Epidermal melanocyte (primary cell): Measurements from ENCODE around the gene PXT1.
"Not testable (repeated sequence)": the region's sequence is repeated elsewhere in the genome, so short reads cannot be mapped to it uniquely, and the experiment has no call there.

ENCODE experiments used
- DNase-seq: peaks from one replicate; pipeline ENCODE4 v3.0.0; 2011; ENCODE audit warnings: low spot score; ENCODE audit not compliant: insufficient read length

PXT1 gene, protein sequence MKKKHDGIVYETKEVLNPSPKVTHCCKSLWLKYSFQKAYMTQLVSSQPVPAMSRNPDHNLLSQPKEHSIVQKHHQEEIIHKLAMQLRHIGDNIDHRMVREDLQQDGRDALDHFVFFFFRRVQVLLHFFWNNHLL

DNA sequence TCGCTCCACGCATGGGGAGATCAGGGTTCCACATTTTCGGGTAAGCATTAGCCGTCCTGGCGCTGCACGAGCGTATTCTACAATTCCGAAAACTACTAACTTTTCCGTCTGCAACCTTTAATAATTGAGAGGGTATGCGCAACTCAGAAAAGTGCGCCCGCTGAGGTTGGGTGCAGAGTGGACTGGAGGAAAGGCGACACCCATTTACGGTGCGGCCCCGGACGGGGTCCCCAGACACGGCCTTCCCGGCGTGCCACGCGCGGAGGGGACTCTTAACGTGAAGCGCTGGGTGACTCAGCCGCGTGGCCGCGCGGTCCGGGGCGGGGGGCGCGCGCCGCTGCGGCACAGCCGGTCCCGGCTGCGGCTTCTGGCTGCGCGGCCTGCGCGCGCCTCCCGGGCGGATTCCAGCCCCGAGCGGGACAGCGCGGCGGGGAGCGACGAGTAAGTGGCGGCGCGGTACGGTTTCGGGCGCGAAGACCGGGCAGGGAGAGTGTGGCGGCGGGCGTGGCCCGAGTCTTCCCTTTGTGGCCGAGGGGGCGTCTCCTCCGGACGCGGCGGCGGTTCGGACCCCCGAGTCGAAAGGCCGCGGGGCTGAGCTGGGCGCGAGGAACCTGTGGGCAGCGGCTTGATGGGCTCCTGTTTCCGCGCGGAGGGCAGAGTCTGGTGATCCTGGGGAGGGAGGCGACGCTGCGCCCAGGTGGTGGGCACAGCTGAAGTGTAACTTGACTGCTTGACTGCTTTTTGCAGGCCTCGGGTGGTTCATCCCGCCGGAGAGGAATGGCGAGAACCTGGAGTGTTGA is at the start of gene PXT1, which contains the start of gene KCTD20:
Gene PXT1, minus strand, starts transcription at position 184 of the 800 bp plus-strand sequence. CDS start 16,772 bp downstream, outside the sequence.
Gene KCTD20, plus strand, starts transcription at position 330 of the 800 bp plus-strand sequence. CDS start 27,098 bp downstream, outside the sequence.
- peak; percentile 89 for DNase-seq

DNA sequence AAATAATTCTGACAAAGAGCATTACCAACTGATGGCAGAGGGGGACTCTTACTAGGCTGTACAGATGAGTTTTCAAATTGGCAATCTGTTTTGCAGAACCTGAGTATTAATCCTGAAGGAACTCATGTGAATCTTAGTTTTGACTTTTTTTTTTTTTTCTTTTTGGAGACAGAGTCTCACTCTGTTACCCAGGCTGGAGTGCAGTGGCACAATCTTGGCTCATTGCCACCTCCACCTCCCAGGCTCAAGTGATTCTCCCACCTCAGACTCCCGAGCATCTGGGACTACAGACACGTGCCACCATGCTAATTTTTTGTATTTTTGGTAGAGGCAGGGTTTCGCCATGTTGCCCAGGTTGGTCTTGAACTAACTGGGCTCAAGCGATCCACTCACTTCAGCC is 49.4 kb upstream of the PXT1 start:
- DNase-seq = no peak

DNA sequence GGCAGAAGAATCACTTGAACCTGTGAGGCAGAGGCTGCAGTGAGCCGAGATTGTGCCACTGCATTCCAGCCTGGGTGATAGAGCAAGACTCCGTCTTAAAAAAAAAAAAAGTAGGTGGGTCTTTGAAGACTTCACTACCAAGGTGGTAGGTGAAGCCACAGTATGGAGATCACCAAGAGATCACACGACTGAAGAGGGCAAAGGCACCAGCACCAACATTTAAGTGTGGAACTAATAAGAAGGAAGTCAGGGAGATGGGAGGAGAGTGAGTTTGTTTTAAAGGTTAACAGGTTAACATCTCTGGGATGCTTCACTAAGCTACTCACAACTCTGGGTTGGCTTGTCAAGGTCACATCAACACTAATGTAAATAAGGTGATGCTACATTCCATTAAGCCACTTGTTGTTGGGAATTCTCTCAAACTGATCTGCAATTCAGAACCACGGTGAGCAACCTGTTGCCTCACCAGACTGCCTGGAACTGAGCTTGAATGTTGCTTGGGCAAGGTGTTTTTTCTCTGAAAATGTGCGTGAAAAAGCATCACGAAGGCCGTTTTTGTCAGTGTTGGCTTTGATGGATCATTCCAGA is 48.8 kb upstream of the PXT1 start:
- no peak for DNase-seq

DNA sequence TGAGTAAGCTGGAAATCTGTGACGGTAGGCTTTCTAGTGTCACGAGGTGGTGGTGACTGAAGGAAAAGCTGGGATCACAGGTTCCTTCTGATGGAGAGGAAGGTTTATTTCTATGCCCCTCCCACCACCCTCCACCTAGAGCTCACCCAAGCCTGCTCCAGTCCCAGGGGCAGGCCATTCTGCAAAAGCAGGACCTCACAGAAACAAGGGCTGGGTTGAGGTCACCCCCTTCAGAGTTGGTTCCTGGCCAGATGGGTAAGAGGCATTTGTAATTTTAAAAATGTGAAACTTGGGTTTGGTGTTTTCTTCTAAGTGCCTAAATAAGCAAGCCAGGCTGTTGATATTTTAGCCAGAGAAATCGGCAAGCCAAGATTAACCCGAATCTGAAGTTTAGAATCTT is 46.8 kb upstream of the PXT1 start:
- DNase-seq = no peak

DNA sequence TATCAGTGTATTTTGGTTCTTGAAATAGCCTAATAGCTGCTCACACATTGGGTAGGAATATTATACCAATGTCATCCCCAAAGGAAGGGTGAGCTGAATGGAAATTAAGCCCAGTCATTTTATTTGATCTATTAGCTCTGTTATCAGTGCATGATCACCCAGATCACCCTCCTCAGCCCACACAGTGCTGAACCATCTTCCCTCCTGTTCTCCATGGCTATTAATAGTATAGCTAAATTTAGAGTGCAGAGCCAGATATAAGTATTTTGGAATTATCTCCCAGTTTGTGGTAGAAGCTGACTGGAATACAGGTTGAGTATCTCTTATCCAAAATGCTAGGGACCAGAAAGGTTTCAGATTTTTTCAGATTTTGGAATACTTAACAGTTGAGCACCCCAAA is 45.6 kb upstream of the PXT1 start:
- DNase-seq = no peak

DNA sequence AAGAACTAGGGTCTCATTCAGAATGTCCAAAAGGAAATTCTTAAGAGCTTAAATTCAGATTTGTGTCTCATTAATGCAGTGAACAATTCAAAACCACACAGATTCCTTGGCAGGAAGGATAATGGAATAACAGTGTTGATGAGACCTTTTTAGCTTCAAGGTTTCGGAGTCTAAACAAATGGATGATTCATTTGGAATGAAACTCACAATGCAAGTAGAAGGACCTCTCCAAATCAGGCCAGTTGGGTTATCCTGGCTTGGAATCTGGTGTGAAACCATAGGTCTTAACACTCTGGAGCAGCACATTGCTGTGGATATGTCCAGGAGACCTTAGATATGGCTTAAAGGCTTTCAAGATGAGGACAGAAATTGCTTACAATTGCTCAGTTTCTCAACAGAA is 45.0 kb upstream of the PXT1 start:
- no peak for DNase-seq

DNA sequence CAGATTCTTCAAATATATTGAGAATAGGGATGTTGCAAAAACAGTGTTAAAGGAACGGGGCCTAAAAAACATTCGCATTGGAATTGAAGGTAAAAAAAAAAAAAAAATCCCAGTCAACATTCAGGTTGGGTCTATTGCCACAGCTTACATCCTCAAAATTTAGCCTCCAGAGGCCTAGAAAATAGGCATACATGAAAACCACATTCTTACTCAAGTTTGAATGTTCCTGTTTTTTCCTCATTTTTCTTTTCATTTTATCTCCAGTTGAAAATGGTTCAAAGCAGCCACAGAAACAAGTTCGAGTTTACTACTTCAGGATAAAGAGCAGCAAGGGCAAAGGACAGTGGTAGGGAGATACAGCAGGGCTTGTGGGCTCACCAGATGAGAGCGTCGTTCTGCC is 42.1 kb upstream of the PXT1 start:
- no peak for DNase-seq

DNA sequence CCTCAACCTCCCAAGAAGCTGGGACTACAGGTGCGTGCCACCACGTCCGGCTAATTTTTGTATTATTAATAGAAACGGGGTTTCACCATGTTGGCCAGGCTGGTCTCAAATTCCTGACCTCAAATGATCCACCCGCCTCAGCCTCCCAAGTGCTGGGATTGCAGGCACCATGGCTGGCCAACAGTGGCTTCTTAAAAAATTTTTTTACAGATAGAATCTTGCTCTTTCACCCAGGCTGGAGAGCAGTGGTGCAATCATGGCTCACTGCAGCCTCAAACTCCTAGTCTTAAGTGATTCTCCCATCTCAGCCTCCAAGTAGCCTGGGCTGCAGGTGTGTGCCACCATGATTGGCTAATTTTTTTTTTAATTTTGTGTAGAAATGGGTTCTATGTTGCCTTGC is 40.7 kb upstream of the PXT1 start:
- not testable (repeated sequence) for DNase-seq

DNA sequence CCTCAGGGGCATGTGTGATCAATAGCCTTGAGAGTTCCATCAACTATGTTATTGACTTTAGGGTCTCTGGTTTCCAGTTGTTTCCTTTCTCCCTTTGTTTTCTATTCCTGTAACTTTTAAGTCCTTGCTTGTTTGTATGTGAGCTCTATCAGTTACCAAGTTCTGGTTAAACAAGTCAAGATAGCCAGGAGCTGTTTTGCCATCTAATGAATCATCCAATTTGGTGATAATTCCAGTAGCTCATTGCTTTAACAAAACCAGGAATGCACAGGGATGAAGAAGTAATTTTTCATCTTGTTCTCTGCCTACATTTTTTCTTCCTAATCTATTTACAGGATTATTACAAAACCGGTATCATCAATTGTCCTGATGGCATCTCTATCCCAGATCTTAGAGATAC is 36.6 kb upstream of the PXT1 start:
- no peak for DNase-seq

DNA sequence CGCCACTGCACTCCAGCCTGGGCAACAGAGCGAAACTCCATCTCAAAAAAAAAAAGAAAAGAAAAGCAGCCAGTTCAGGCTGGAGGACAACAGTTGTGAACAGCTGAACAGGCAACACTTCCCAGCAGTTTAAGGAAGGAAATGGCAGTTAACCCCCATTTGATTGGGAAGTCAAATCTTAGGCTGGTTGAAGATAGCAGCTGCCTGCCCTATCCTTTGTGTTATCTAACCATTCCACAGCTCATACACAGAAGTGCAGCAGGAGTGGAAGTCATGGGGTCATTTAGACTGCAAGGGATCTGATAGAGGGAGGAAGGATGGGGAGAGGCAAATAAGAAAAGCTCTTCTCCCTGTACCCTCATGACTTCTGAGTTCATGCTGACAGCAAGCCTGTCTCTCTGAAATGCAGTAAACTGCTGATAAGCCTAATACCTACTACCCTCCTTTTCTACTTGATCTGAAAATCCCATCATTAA is 35.4 kb upstream of the PXT1 start:
- no peak for DNase-seq

DNA sequence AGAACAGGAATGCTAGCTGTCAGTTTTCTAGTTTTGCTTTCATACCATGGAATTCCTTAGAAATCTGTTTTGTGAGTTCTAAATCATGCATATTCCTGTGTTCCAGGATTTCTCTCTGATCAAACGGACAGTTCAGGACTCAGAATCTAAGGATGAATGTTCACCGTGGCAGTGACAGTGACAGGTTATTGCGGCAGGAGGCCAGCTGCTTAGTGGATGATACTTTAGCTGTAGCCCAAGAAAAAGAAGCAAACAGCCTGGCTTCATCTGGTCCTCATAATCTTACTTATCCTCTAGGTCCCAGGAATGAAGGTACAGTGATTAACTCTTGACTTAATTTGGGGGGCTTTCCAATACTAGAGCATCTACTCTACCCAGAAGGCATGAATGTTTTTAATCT is 27.3 kb upstream of the PXT1 start:
- no peak for DNase-seq

DNA sequence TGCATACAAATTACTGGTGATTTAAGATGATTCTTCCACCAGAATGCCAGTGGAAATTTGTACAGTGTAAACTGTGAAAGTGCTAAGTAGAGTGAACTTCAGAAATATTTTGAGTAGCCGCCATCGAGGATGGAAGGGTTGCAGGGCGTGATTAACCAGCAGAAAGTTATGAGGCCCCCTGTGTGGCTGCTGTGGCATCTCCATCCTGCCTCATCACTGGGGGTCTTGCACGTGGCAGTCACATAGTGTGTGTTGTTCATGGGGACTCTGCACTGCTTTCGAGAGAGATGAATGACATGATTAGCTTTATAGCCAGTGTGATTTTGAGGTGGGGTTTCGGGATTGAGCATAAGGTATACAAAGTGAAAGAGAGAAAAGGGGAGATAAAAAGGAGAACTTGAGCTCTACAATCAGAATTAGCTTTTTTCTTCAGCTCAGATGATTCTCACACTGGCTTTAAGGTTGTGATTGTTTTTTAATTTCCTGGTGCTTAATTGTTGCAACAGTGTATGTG is 26.6 kb upstream of the PXT1 start:
- no peak for DNase-seq

DNA sequence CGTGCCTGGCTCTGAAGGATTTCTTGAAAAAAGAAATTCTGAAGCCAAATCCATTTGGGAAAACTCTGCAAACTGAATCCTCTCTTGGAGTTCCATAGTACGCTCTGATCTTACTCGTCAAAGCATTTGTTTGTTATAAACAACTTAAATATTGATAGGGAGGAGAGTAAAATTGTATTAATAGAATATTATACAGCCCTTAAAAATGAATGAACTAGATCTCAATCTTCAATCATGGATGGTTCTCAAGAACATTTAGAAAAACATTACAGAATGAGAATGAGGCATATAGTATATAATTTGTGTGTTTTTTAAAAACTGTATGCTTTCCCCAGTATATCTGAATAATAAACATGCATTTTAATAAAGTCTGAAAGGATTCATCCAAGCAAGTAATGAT is 25.0 kb upstream of the PXT1 start:
- no peak for DNase-seq

DNA sequence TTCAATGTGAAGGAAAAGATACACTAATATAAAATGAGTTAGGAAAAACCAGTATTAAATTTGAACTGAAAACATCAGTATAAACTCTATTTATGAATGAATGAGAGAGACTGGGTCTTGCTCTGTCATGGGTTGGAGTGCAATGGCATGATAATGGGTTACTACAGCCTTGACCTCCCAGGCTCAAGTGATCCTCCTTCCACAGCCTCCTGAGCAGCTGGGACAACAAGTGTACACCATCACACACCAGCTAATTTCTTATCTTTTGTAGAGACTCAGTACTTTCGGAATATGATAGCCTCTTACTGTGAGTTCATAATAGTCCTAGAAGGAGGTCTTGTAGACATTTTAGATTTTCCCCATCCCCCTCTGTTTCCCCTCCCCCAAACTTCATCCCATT is 21.6 kb upstream of the PXT1 start:
- DNase-seq = no peak

DNA sequence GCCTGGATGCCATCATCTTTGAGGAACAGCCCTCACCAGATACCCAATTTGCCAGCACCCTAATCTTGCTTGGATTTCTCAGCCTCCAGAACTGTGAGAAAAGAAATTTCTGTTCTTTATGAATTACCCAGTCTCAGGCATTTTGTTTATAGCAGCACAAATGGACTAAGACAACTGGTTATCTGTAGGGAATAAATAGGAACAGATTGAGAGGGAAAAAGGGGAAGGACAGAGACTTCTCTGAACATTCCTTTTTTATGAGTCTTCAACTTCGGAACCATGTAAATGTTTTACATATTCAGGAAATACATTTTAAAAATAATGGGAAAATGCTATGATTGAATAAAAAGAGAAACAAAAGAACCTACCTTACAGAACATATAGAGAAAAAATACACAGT is 21.0 kb upstream of the PXT1 start:
- DNase-seq = no peak

DNA sequence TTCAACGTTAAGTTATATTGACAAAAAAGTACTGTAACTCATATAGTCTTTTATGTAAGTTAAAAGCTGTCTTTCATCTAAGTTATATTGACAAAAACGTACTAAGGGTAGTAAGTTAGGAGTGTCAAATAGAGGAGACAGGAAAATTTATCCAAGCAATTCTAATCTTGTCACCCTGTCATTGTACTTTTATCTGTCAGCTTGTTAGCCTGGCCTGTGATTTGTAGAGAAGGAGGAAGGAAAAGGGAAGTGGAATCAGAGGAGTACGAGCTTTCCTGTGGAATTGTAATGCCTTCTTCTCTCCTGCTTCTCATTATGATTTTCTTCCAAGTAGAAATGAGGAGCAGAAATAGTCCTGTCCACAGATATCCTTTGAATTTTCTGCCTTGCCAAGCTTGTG is 19.0 kb upstream of the PXT1 start:
- DNase-seq = no peak

DNA sequence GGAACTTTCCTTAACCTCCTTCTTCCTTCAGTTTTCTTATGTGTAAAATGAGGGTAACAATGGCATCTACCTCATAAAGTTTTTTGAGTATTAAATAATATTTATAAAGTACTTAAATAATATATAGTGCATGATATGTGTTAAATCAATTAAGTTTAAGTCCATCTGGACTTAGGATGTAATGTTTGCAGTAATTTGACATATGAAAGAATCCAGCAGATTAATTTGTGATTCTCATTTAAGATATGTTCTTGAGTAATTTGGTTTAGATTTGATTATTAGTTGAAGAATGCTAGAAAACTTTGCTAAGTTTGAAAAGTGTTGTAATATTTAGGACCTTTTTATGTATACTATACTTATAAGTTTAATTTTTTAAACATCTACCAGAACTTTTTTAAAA is 18.3 kb upstream of the PXT1 start:
- DNase-seq = no peak

DNA sequence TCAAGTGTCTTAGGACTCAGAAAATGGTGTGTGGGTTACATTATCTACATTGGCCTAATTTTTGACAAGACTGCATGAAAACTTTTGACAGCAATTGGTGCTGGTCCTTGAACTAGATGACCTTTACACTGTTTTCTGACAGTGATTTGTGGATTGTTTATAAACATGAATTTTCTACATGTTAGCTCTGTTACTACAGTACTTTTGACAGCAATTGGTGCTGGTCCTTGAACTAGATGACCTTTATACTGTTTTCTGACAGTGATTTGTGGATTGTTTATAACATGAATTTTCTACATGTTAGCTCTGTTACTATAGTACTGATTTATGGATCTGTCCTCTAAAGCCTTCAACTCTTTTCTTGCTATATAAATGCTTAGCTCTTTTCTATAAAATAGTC is 16.8 kb upstream of the PXT1 start:
- DNase-seq = no peak

DNA sequence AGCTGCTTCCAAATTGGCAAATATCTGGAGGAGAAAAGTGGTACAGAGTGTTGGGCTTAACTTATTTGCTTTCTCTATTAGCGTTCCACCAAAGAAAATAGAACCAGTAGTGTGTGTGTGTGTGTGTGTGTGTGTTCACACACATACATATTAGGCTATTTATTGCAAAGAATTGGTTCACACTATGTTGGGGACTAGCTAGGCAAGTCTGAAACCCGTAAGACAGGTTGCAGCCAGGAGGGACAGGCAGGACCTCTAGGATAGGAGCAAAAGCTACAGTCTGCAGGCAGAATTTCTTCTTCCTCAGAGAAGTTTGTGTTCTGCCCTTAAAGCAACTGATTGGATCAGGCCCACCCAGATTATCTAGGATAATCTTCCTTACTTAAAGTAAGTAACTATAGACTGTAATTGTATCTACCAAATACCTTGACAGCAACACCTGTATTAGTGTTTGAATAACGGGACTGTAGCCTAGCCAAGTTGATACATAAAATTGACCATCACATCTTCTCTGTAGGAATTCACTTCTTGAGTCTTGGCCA is 12.9 kb upstream of the PXT1 start:
- no peak for DNase-seq

DNA sequence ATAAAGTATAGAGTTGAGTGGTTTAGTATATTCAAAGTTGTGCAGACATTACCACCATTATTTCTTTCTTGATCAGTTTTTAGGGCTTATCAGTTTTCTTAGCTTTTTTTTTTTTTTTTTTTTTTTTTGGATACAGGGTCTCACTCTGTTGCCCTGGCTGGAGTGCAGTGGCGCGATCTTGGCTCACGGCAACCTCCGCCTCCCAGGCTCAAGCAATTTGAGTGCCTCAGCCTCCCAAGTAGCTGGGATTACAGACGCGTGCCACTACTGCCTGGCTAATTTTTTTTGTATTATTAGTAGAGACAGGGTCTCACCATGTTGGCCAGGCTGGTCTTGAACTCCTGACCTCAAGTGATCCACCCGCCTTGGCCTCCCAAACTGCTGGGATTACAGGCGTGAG is 10.2 kb upstream of the PXT1 start:
- DNase-seq = not testable (repeated sequence)

DNA sequence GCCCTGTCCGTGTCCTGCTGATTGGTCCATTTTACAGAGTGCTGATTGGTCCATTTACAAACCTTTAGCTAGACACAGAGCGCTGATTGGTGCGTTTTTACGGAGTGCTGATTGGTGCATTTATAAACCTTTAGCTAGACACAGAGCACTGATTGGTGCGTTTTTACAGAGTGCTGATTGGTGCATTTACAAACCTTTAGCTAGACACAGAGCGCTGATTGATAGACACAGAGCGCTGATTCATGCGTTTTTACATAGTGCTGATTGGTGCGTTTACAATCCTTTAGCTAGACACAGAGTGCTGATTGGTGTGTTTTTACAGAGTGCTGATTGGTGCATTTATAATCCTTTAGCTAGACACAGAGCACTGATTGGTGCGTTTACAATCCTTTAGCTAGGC is 6.5 kb upstream of the PXT1 start:
- not testable (repeated sequence) for DNase-seq

DNA sequence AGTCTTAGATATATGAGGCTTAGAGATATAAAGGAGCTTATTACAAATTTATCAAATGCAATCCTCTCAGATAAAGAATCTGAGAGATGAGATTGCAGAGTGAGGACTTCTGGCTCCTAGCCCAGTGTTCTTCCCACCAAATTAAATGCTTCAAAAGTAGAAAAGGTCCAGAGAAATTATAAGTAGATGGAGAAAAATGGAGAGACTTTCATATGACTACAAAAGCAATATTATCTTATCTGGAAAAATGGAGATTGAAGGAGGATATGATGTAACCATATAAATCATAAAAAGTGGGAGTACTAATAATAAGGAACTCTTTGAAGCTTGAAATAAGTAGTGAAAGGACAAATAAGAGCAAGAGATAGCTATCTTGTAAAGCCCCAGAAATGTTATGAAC is 3.0 kb upstream of the PXT1 start:
- no peak for DNase-seq
